HL-60 (cell line): ENCODE results near the gene AMFR.

Experiments
- GABPA ChIP-seq: IDR thresholded peaks from 2 replicates; pipeline ENCODE4 v1.6.1; 2012; ENCODE audit warnings: low read depth
- TF ChIP-seq, protein P1 (sequence below): IDR thresholded peaks from one replicate; pipeline ENCODE4 v1.5.1; 2011; ENCODE audit warnings: low read length, control low read depth, inconsistent platforms; ENCODE audit not compliant: insufficient read depth
- TF ChIP-seq, protein P2 (sequence below): IDR thresholded peaks from 2 replicates; pipeline ENCODE4 v1.6.1; 2012; ENCODE audit warnings: low read depth; ENCODE audit not compliant: insufficient replicate concordance

DNA sequence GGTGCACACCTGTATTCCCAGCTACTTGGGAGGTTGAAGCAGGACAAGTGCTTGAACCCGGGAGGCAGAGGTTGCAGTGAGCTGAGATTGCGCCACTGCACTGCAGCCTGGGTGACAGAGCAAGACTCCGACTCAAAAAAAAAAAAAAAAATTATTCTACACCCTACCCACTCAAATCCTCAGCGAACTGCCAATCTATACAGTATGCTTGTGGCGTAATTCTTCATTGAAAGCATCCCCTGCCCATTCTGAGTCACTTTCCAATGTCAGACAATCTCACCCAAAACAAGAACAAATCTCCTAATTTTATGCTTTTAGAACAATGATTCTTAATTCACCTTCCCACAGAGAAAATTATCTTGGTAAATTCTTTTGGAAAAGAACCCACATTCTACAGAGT lies 12.0 kb downstream of the AMFR start:
- TF ChIP-seq, protein P1, sequence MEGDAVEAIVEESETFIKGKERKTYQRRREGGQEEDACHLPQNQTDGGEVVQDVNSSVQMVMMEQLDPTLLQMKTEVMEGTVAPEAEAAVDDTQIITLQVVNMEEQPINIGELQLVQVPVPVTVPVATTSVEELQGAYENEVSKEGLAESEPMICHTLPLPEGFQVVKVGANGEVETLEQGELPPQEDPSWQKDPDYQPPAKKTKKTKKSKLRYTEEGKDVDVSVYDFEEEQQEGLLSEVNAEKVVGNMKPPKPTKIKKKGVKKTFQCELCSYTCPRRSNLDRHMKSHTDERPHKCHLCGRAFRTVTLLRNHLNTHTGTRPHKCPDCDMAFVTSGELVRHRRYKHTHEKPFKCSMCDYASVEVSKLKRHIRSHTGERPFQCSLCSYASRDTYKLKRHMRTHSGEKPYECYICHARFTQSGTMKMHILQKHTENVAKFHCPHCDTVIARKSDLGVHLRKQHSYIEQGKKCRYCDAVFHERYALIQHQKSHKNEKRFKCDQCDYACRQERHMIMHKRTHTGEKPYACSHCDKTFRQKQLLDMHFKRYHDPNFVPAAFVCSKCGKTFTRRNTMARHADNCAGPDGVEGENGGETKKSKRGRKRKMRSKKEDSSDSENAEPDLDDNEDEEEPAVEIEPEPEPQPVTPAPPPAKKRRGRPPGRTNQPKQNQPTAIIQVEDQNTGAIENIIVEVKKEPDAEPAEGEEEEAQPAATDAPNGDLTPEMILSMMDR = no peak
- TF ChIP-seq, protein P2, sequence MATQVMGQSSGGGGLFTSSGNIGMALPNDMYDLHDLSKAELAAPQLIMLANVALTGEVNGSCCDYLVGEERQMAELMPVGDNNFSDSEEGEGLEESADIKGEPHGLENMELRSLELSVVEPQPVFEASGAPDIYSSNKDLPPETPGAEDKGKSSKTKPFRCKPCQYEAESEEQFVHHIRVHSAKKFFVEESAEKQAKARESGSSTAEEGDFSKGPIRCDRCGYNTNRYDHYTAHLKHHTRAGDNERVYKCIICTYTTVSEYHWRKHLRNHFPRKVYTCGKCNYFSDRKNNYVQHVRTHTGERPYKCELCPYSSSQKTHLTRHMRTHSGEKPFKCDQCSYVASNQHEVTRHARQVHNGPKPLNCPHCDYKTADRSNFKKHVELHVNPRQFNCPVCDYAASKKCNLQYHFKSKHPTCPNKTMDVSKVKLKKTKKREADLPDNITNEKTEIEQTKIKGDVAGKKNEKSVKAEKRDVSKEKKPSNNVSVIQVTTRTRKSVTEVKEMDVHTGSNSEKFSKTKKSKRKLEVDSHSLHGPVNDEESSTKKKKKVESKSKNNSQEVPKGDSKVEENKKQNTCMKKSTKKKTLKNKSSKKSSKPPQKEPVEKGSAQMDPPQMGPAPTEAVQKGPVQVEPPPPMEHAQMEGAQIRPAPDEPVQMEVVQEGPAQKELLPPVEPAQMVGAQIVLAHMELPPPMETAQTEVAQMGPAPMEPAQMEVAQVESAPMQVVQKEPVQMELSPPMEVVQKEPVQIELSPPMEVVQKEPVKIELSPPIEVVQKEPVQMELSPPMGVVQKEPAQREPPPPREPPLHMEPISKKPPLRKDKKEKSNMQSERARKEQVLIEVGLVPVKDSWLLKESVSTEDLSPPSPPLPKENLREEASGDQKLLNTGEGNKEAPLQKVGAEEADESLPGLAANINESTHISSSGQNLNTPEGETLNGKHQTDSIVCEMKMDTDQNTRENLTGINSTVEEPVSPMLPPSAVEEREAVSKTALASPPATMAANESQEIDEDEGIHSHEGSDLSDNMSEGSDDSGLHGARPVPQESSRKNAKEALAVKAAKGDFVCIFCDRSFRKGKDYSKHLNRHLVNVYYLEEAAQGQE = no peak
- TF ChIP-seq GABPA = no peak
